NCI-H2029 treated with DMSO at 0.1 percent for 48 hours (cell line): ENCODE measurements around the gene PLA2G4E.

ENCODE experiments used
- DNase-seq: peaks from one replicate; lab custom pipeline; 2025; lab: John Stamatoyannopoulos, UW

Gene PLA2G4E

GRCh38 chr15:41933771-41934170 lies 87.1 kb downstream of the PLA2G4E start:
- no peak for DNase-seq

GRCh38 chr15:41933326-41933725 lies 87.5 kb downstream of the PLA2G4E start:
- DNase-seq = no peak

DNA sequence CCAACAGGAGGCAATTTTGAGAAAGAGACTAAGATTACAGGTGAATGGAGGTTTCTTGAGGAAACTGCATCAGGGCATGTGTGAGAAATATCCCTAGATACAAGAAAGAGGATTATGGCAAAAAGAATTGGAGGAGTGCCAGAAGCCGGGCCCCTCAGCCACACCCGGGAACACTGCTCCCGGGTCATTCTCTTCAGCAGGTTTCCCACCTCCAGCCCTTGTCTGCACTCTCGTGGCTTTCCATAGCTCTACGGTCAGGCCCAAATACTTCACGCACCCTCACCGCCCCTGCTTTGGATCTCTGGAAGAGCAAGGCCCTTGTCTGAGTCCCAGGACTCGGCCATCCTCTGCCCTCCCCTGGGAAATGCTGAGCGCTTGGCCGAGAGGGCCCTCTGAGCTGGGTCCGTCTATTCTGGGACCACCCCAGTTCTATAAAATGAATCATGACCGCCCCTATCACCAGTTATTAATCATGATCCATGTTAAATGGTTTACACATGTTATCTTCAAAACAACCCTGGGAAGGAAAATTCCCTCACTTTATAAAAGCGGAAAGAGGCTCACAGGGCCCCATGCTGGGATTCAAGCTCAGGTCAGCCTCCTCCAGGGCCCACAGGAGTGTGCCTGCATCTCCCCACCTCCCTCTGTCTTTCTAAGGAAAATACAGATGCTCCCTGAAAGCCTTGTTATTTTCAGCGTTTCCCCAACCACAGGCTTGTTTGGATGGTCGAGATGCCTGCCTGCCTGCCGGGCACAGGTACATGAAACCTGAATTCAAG lies 88.1 kb downstream of the PLA2G4E start:
- no peak for DNase-seq

GRCh38 chr15:41932101-41932500 lies 88.7 kb downstream of the PLA2G4E start:
- DNase-seq = no peak
